Endothelial cell of umbilical vein (primary cell): ENCODE results near the gene KLF1. TPM values are rescaled to one million over a fixed set of nuclear protein-coding genes. Genes with fewer than 3 reads are reported as not detected.

ENCODE experiments used
- BruUV-seq: library from RNA; stranded (reverse); fragments of 400-500 nt; replicated peaks from 2 replicates; lab custom pipeline; 2021; lab: Mats Ljungman, UMichigan
- CTCF ChIA-PET: fragments of 300-600, 350-600 bp; sonication (Branson Sonifier 250); formaldehyde crosslinking; loops from one replicate; lab custom pipeline; 2021; ENCODE audit warnings: antibody characterized with exemption, inconsistent platforms; lab: Charles Lee
- POLR2A ChIA-PET: fragments of 300-600, 350-600 bp; sonication (Branson Sonifier 250); formaldehyde crosslinking; loops from one replicate; lab custom pipeline; 2021; ENCODE audit warnings: antibody characterized with exemption, inconsistent platforms; lab: Charles Lee
- DNase-seq: peaks from one replicate; pipeline ENCODE4 v3.0.0-alpha.2; 2011; ENCODE audit warnings: low read depth, low spot score
- FAIRE-seq: peaks from 2 replicates; lab custom pipeline; 2011; peaks lifted over from hg19 to GRCh38; lab: Jason Lieb, UNC
- H2AFZ ChIP-seq: 2 replicates; pipeline ENCODE4 v1.6.0; 2012; ENCODE audit warnings: low read depth, low read length, control low read depth, inconsistent platforms
- H3K27ac ChIP-seq: 2 replicates; pipeline ENCODE4 v1.5.1; 2011; ENCODE audit warnings: low read depth, mild to moderate bottlenecking, control low read depth, low read length, moderate library complexity; ENCODE audit not compliant: insufficient read depth
- H3K27me3 ChIP-seq, 2 experiments: 2 replicates each; pipeline versions ENCODE4 v1.6.0 to v1.6.1; 2011; ENCODE audit warnings: low read length in 2 of 2, mixed read lengths in 1 of 2; ENCODE audit not compliant: control insufficient read depth in 2 of 2, insufficient read depth in 2 of 2
- H3K36me3 ChIP-seq, 2 experiments: 2 replicates in 1 of 2; 3 replicates in 1 of 2; pipeline ENCODE4 v1.5.1; 2011; ENCODE audit warnings: low read length in 2 of 2, mild to moderate bottlenecking in 1 of 2, moderate library complexity in 1 of 2; ENCODE audit not compliant: control insufficient read depth in 2 of 2, insufficient read depth in 2 of 2; ENCODE audit errors: extremely low read depth in 1 of 2
- H3K4me1 ChIP-seq: 3 replicates; pipeline ENCODE4 v1.5.1; 2011; ENCODE audit warnings: mild to moderate bottlenecking, low read length; ENCODE audit not compliant: control insufficient read depth, insufficient read depth; ENCODE audit errors: extremely low read depth
- H3K4me2 ChIP-seq: 2 replicates; pipeline ENCODE4 v1.6.1; 2011; ENCODE audit warnings: low read length, control low read depth, mixed read lengths; ENCODE audit not compliant: insufficient read depth
- H3K4me3 ChIP-seq, 3 experiments: fragments of 200-600 bp in 1 of 3; sonication (generic), shearing (Covaris generic) in 1 of 3; replicated peaks in 1 of 3; 2 replicates each; pipeline ENCODE4 v1.5.1; 2011 to 2016; ENCODE audit warnings: control low read depth in 3 of 3, low read length in 3 of 3, mild to moderate bottlenecking in 2 of 3, inconsistent platforms in 1 of 3, low read depth in 1 of 3, moderate library complexity in 1 of 3; ENCODE audit not compliant: insufficient read depth in 1 of 3
- H3K79me2 ChIP-seq: 2 replicates; pipeline ENCODE4 v1.6.0; 2012; ENCODE audit warnings: low read length, inconsistent platforms; ENCODE audit not compliant: control insufficient read depth, insufficient read depth
- H3K9ac ChIP-seq: replicated peaks from 2 replicates; pipeline ENCODE3; 2011; ENCODE audit warnings: low read length, control low read depth; ENCODE audit not compliant: insufficient read depth; ENCODE audit errors: extremely low read depth
- H3K9me1 ChIP-seq: replicated peaks from 3 replicates; pipeline ENCODE4 v1.6.0; 2011; ENCODE audit warnings: mild to moderate bottlenecking, low read length; ENCODE audit not compliant: control insufficient read depth, insufficient read depth; ENCODE audit errors: extremely low read depth
- H3K9me3 ChIP-seq: replicated peaks from 2 replicates; pipeline ENCODE4 v1.5.1; 2012; ENCODE audit warnings: low read length, inconsistent platforms; ENCODE audit not compliant: control insufficient read depth, insufficient read depth
- H4K20me1 ChIP-seq: replicated peaks from 2 replicates; pipeline ENCODE3; 2011; ENCODE audit warnings: mild to moderate bottlenecking, low read length; ENCODE audit not compliant: control insufficient read depth, insufficient read depth; ENCODE audit errors: extremely low read depth
- CTCF ChIP-seq, 2 donors: IDR thresholded peaks; 1 replicate in 1 of 2; 2 replicates in 1 of 2; pipeline ENCODE4 v1.5.1; 2011; ENCODE audit warnings: low read length in 2 of 2, mild to moderate bottlenecking in 2 of 2, moderate library complexity in 2 of 2, control low read depth in 1 of 2, inconsistent platforms in 1 of 2, low read depth in 1 of 2; ENCODE audit not compliant: insufficient read depth in 1 of 2; ENCODE audit errors: extremely low read depth in 1 of 2
- EZH2 ChIP-seq: IDR thresholded peaks from 2 replicates; pipeline ENCODE4 v1.6.1; 2012; ENCODE audit warnings: borderline replicate concordance, low read depth, mild to moderate bottlenecking, moderate library complexity, low read length, inconsistent platforms; ENCODE audit not compliant: severe bottlenecking
- FOS ChIP-seq: IDR thresholded peaks from 2 replicates; pipeline ENCODE4 v1.6.1; 2011; ENCODE audit warnings: mild to moderate bottlenecking, low read length, moderate library complexity, borderline replicate concordance; ENCODE audit not compliant: insufficient read depth
- GATA2 ChIP-seq: IDR thresholded peaks from 2 replicates; pipeline ENCODE4 v1.7.0; 2011; ENCODE audit warnings: low read depth, mild to moderate bottlenecking, moderate library complexity, mixed read lengths, low read length; ENCODE audit not compliant: insufficient read length, insufficient read depth
- JUN ChIP-seq: IDR thresholded peaks from 2 replicates; pipeline ENCODE4 v1.6.1; 2011; ENCODE audit warnings: borderline replicate concordance, low read depth; ENCODE audit not compliant: insufficient read length, insufficient read depth
- MAX ChIP-seq: IDR thresholded peaks from 2 replicates; pipeline ENCODE4 v1.6.1; 2011; ENCODE audit not compliant: insufficient read depth, insufficient read length
- MYC ChIP-seq: IDR thresholded peaks from one replicate; pipeline ENCODE4 v1.6.1; 2011; ENCODE audit warnings: mild to moderate bottlenecking, low read depth, low read length
- POLR2A ChIP-seq: IDR thresholded peaks from 2 replicates; pipeline ENCODE4 v1.6.1; 2012; ENCODE audit warnings: low read depth, mild to moderate bottlenecking, control low read depth, low read length
- POLR2AphosphoS5 ChIP-seq: IDR thresholded peaks from 2 replicates; pipeline ENCODE4 v1.6.1; 2012; ENCODE audit warnings: low read depth, mild to moderate bottlenecking, control low read depth, low read length, moderate library complexity; ENCODE audit not compliant: insufficient read depth
- dilution Hi-C: fragments of 300-500 bp; cut with MboI; formaldehyde crosslinking; loops from one replicate; pipeline ENCODE4 v1.15.0; 2019; ENCODE audit warnings: low sequenced_read_pairs; ENCODE audit not compliant: extremely low pct_ligation_motif_present
- intact Hi-C: fragments of 100-400 bp; cut with micrococcal nuclease; formaldehyde crosslinking; loops from one replicate; pipeline ENCODE4 v1.10.0; 2022
- polyA plus RNA-seq, 4 experiments: library from polyadenylated mRNA; depleted of rRNA in 3 of 4; stranded (reverse) in 3 of 4; unstranded in 1 of 4; fragments of >200 nt; gene quantifications; 2 replicates each; pipeline versions ENCODE4 v1.2.1 to v1.2.3, GENCODE V29; 2011 to 2012; ENCODE audit warnings: missing spikeins in 1 of 4
- total RNA-seq: library from RNA; stranded (reverse); gene quantifications from 2 replicates; pipeline ENCODE4 v1.2.3, GENCODE V29; 2021

KLF1 gene
- total and polyA plus RNA-seq, 2 donors (not counting 3 experiments of a cell fraction or from before 2014, with no cell fraction given): not detected

- dilution Hi-C loops (no loop called here), intact Hi-C loops (no loop called here)
- H4K20me1 ChIP-seq: no peaks in the 10 kb centered on the region
- no peaks in the 10 kb centered on the region for H3K27me3 ChIP-seq
- ChIA-PET CTCF (interaction anchor here (1.3 to 1.7 kb wide), 2 partner anchors 9 to 59 kb away, joined by 4 read pairs; no protein-coding TSS in a partner anchor), POLR2A (no interaction called here)
- BruUV-seq: no TSS peak
- no peak overlapping the region for H2AFZ ChIP-seq
- H3K27ac ChIP-seq: no peak overlapping the region
- H3K4me2 ChIP-seq: no peak overlapping the region
- H3K79me2 ChIP-seq: no peaks in the 10 kb centered on the region
- no peaks in the 10 kb centered on the region for H3K9me3 ChIP-seq
- no peaks in the 10 kb centered on the region for H3K36me3 ChIP-seq
- no peaks in the 10 kb centered on the region for H3K4me1 ChIP-seq
- FAIRE-seq (no peak), DNase-seq (no peak)
- TF ChIP-seq CTCF (IDR thresholded peaks at IDR 0.05; ENCODE audit: extremely low read depth in 1 of 2, insufficient read depth in 1 of 2, low read depth in 1 of 2, low read length in 2 of 2): no peak
- TF ChIP-seq MYC: no peak
- no peak for TF ChIP-seq JUN
- no peak for TF ChIP-seq POLR2A
- no peak for TF ChIP-seq GATA2
- no peak for TF ChIP-seq EZH2
- TF ChIP-seq POLR2AphosphoS5: no peak
- no peak for TF ChIP-seq MAX
- TF ChIP-seq FOS: no peak
- no peaks in the 10 kb centered on the region for H3K9me1 ChIP-seq
- H3K4me3 ChIP-seq: no peak overlapping the region
- H3K9ac ChIP-seq: no peak overlapping the region
These were observed 20.2 kb upstream of the KLF1 start for GRCh38 chr19:12907166-12907565.
